ENCODE data around the gene LAMTOR3. TPM values are rescaled to one million over a fixed set of nuclear protein-coding genes. Genes with fewer than 3 reads are reported as not detected.

LAMTOR3 gene
- polyA plus RNA-seq, 1 of the 3 experiments (the other 2 are of a cell fraction): 20.8 TPM

GRCh38 chr4:99879458-99879857, 14.8 kb downstream of the LAMTOR3 start (continued):
- TF ChIP-seq TAF1 (IDR thresholded peaks at IDR 0.05; ENCODE audit: borderline replicate concordance, low read depth, low read length) (no peak), NRF1 (IDR thresholded peaks at IDR 0.05; ENCODE audit: low read depth, low read length) (no peak), CHD2 (IDR thresholded peaks at IDR 0.05; ENCODE audit: low read length, partially characterized antibody) (no peak), FOSL2 (IDR thresholded peaks at IDR 0.05; ENCODE audit: borderline replicate concordance, low read depth) (no peak), MEF2A (IDR thresholded peaks at IDR 0.05; ENCODE audit: borderline replicate concordance, low read depth) (no peak), NFIC (IDR thresholded peaks at IDR 0.05; ENCODE audit: borderline replicate concordance) (no peak)

- H3K4me2 ChIP-seq: no peak overlapping the region
- no peaks in the 10 kb centered on the region for H4K20me1 ChIP-seq (ENCODE audit: insufficient read depth)
- ChIA-PET CTCF (no interaction called here), POLR2A (no interaction called here)
- H3K9ac ChIP-seq: no peak overlapping the region
- H3F3A ChIP-seq (replicated peaks; ENCODE audit: insufficient read depth): peaks cover 5% of the 10 kb centered on the region
- H3K4me1 ChIP-seq (ENCODE audit: control insufficient read depth in 1 of 2, insufficient read depth in 2 of 2, low read depth in 1 of 2, low read length in 1 of 2): no peaks in the 10 kb centered on the region
- H3K9me3 ChIP-seq: no peaks in the 10 kb centered on the region
- H3K4me3 ChIP-seq (ENCODE audit: low read depth in 2 of 2, low read length in 1 of 2): no peak overlapping the region
- no peaks in the 10 kb centered on the region for H3K9me2 ChIP-seq
- H2AFZ ChIP-seq (ENCODE audit: low read depth): no peak overlapping the region
- no peak for TF ChIP-seq GATA2 (CRISPR knock-in tag; IDR thresholded peaks at IDR 0.05)
- TF ChIP-seq TAF1 (IDR thresholded peaks at IDR 0.05; ENCODE audit: borderline replicate concordance, low read depth, low read length): no peak
- no peak for TF ChIP-seq JUND (IDR thresholded peaks at IDR 0.05)
- TF ChIP-seq FOXJ3 (CRISPR knock-in tag; IDR thresholded peaks at IDR 0.05): no peak
- TF ChIP-seq TEAD4 (IDR thresholded peaks at IDR 0.05; ENCODE audit: borderline replicate concordance, insufficient read depth): no peak
- TF ChIP-seq NFIC (IDR thresholded peaks at IDR 0.05; ENCODE audit: borderline replicate concordance): no peak
- no peak for TF ChIP-seq POLR2AphosphoS5 (IDR thresholded peaks at IDR 0.05; ENCODE audit: low read depth, low read length)
- no peak for TF ChIP-seq PBX3 (IDR thresholded peaks at IDR 0.05)
- TF ChIP-seq EP300 (IDR thresholded peaks at IDR 0.05; ENCODE audit: borderline replicate concordance in 1 of 2, low read depth in 1 of 2, low read length in 1 of 2): no peak
- no peak for TF ChIP-seq FOXM1 (IDR thresholded peaks at IDR 0.05; ENCODE audit: low read depth)
- no peak for TF ChIP-seq IRF3 (IDR thresholded peaks at IDR 0.05; ENCODE audit: low read depth, low read length)
- no peak for TF ChIP-seq RAD21 (IDR thresholded peaks at IDR 0.05; ENCODE audit: low read length)
- TF ChIP-seq ZBTB33 (IDR thresholded peaks at IDR 0.05; ENCODE audit: borderline replicate concordance, low read depth): no peak
- TF ChIP-seq SIN3A (IDR thresholded peaks at IDR 0.05; ENCODE audit: borderline replicate concordance, low read depth, low read length): no peak
- TF ChIP-seq ELF1 (IDR thresholded peaks at IDR 0.05): no peak
- TF ChIP-seq USF2 (IDR thresholded peaks at IDR 0.05; ENCODE audit: borderline replicate concordance, low read depth, low read length): no peak
- TF ChIP-seq RFX5 (IDR thresholded peaks at IDR 0.05; ENCODE audit: low read length): no peak
- TF ChIP-seq MXI1 (IDR thresholded peaks at IDR 0.05; ENCODE audit: low read depth, low read length): no peak
- TF ChIP-seq RXRA (IDR thresholded peaks at IDR 0.05; ENCODE audit: borderline replicate concordance, low read depth): no peak
- TF ChIP-seq CHD2 (IDR thresholded peaks at IDR 0.05; ENCODE audit: low read length, partially characterized antibody): no peak
- no peak for DNase-seq
- H3K79me2 ChIP-seq (ENCODE audit: insufficient read depth): no peaks in the 10 kb centered on the region; the same call in 1 of the 2 replicates
- H3K27ac ChIP-seq (ENCODE audit: low read depth in 2 of 2, low read length in 1 of 2): no peak overlapping the region
- H3K36me3 ChIP-seq (replicated peaks in 1 of 2; ENCODE audit: control insufficient read depth in 1 of 2, insufficient read depth in 2 of 2, low read length in 1 of 2): peaks cover 48 to 57% of the 10 kb centered on the region in 2 experiments
- no peaks in the 10 kb centered on the region for H3K27me3 ChIP-seq (ENCODE audit: insufficient read depth)
These were observed 15.6 kb downstream of the LAMTOR3 start for GRCh38 chr4:99878604-99879003.

All from SK-N-SH (cell line).